Measurements from ENCODE around the gene ADAMTS20.

DNA sequence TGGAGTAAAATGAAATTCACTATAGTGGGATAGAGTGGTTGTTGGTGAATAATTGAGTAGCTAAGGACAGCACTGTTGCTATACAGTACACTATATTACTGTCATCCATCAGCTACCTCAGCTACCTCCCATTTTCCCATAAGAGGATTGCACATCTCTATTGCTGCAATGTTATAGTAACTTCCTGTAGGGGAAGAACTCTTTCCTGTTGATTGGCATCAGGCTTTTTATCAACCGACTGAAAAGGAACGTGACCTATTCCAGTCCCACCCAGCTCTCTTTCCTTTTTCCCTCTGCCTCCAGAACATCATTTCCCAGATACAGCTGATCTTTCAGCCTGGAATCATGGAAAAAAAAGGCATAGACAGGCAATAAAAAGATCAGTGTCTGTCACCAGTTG, 117.4 kb downstream of the ADAMTS20 start:
- TF ChIP-seq, protein P1, sequence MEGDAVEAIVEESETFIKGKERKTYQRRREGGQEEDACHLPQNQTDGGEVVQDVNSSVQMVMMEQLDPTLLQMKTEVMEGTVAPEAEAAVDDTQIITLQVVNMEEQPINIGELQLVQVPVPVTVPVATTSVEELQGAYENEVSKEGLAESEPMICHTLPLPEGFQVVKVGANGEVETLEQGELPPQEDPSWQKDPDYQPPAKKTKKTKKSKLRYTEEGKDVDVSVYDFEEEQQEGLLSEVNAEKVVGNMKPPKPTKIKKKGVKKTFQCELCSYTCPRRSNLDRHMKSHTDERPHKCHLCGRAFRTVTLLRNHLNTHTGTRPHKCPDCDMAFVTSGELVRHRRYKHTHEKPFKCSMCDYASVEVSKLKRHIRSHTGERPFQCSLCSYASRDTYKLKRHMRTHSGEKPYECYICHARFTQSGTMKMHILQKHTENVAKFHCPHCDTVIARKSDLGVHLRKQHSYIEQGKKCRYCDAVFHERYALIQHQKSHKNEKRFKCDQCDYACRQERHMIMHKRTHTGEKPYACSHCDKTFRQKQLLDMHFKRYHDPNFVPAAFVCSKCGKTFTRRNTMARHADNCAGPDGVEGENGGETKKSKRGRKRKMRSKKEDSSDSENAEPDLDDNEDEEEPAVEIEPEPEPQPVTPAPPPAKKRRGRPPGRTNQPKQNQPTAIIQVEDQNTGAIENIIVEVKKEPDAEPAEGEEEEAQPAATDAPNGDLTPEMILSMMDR (IDR thresholded peaks at IDR 0.05; ENCODE audit: borderline replicate concordance, extremely low read depth, low read length, poor library complexity, severe bottlenecking) = no peak
- TF ChIP-seq EZH2 (IDR thresholded peaks at IDR 0.05; ENCODE audit: borderline replicate concordance, low read depth, low read length, severe bottlenecking) = no peak
